SK-N-SH treated with all-trans-retinoic acid at 6 μM for 48 hours (cell line): ENCODE measurements around the gene TMTC2.

Source experiments
- ATAC-seq: fragments of 200-7000 bp; cut with Tn5 transposase; 3 replicates; pipeline ENCODE4 v1.9.1; 2020; ENCODE audit warnings: mild to moderate bottlenecking, moderate library complexity
- ARNTL ChIP-seq: fragments of 450-650 bp; formaldehyde crosslinking; IDR thresholded peaks from 2 replicates; pipeline ENCODE4 v1.5.0; 2020; ENCODE audit warnings: low read depth, mild to moderate bottlenecking, moderate library complexity, borderline replicate concordance
- BACH2 ChIP-seq: fragments of 250-450 bp; sonication (Bioruptor Pico); IDR thresholded peaks from 2 replicates; pipeline ENCODE4 v1.9.0; 2021; ENCODE audit warnings: mild to moderate bottlenecking, borderline replicate concordance
- CSDC2 ChIP-seq: fragments of 250-450 bp; sonication (Bioruptor Pico); IDR thresholded peaks from 2 replicates; pipeline ENCODE4 v1.5.0; 2020; ENCODE audit warnings: mild to moderate bottlenecking, moderate library complexity
- ESRRG ChIP-seq: fragments of 250-450 bp; sonication (Bioruptor Pico); IDR thresholded peaks from 2 replicates; pipeline ENCODE4 v1.6.1; 2021; ENCODE audit warnings: mild to moderate bottlenecking
- GLIS3 ChIP-seq: fragments of 250-450 bp; sonication (Bioruptor Pico); IDR thresholded peaks from 2 replicates; pipeline ENCODE4 v1.5.0; 2020; ENCODE audit warnings: mild to moderate bottlenecking, moderate library complexity
- ISL1 ChIP-seq: fragments of 250-450 bp; sonication (Bioruptor Pico); IDR thresholded peaks from 2 replicates; pipeline ENCODE4 v2.1.2; 2022; ENCODE audit warnings: mild to moderate bottlenecking, moderate library complexity
- OSR1 ChIP-seq: fragments of 250-450 bp; sonication (Bioruptor Pico); IDR thresholded peaks from 2 replicates; pipeline ENCODE4 v1.8.0; 2022; ENCODE audit warnings: moderate library complexity, mild to moderate bottlenecking, inconsistent platforms
- PPARA ChIP-seq: fragments of 250-450 bp; sonication (Bioruptor Pico); IDR thresholded peaks from 2 replicates; pipeline ENCODE4 v1.5.0; 2020; ENCODE audit warnings: mild to moderate bottlenecking, borderline replicate concordance
- TCF4 ChIP-seq: fragments of 250-450 bp; sonication (Bioruptor Pico); IDR thresholded peaks from 2 replicates; pipeline ENCODE4 v1.8.0; 2021; ENCODE audit warnings: mild to moderate bottlenecking, moderate library complexity, borderline replicate concordance
- ZC3H10 ChIP-seq: fragments of 250-450 bp; sonication (Bioruptor Pico); IDR thresholded peaks from 2 replicates; pipeline ENCODE4 v1.5.1; 2021; ENCODE audit warnings: mild to moderate bottlenecking, moderate library complexity
- ZFP30 ChIP-seq: fragments of 450-650 bp; formaldehyde crosslinking; IDR thresholded peaks from 2 replicates; pipeline ENCODE4 v1.5.0; 2022; ENCODE audit warnings: mild to moderate bottlenecking, moderate library complexity
- ZNF565 ChIP-seq: fragments of 450-650 bp; formaldehyde crosslinking; conservative IDR thresholded peaks from 2 replicates; pipeline ENCODE4 v1.5.0; 2020; ENCODE audit warnings: low read depth, mild to moderate bottlenecking, moderate library complexity
- ZNF70 ChIP-seq: fragments of 450-650 bp; formaldehyde crosslinking; IDR thresholded peaks from 2 replicates; pipeline ENCODE4 v1.5.0; 2020; ENCODE audit warnings: mild to moderate bottlenecking, moderate library complexity
- ZNF8 ChIP-seq: fragments of 450-650 bp; formaldehyde crosslinking; IDR thresholded peaks from 2 replicates; pipeline ENCODE4 v1.5.0; 2020; ENCODE audit warnings: mild to moderate bottlenecking, moderate library complexity
- TF ChIP-seq, protein P1 (sequence below): fragments of 250-450 bp; sonication (Bioruptor Pico); IDR thresholded peaks from 2 replicates; pipeline ENCODE4 v1.8.0; 2021; ENCODE audit warnings: low read depth, mild to moderate bottlenecking, moderate library complexity, borderline replicate concordance
- TF ChIP-seq, protein P2 (sequence below): fragments of 250-450 bp; sonication (Bioruptor Pico); IDR thresholded peaks from 2 replicates; pipeline ENCODE4 v1.8.0; 2020; ENCODE audit warnings: mild to moderate bottlenecking, moderate library complexity, borderline replicate concordance
- TF ChIP-seq, protein P3 (sequence below): fragments of 250-450 bp; sonication (Bioruptor Pico); IDR thresholded peaks from 2 replicates; pipeline ENCODE4 v1.5.1; 2021; ENCODE audit warnings: mild to moderate bottlenecking, moderate library complexity
- TF ChIP-seq, protein P4 (sequence below): fragments of 250-450 bp; sonication (Bioruptor Pico); IDR thresholded peaks from 2 replicates; pipeline ENCODE4 v1.5.1; 2020; ENCODE audit warnings: low read depth, mild to moderate bottlenecking, moderate library complexity
- TF ChIP-seq, protein P5 (sequence below): fragments of 250-450 bp; sonication (Bioruptor Pico); IDR thresholded peaks from 2 replicates; pipeline ENCODE4 v1.5.0; 2020; ENCODE audit warnings: mild to moderate bottlenecking, moderate library complexity

TMTC2 gene

DNA sequence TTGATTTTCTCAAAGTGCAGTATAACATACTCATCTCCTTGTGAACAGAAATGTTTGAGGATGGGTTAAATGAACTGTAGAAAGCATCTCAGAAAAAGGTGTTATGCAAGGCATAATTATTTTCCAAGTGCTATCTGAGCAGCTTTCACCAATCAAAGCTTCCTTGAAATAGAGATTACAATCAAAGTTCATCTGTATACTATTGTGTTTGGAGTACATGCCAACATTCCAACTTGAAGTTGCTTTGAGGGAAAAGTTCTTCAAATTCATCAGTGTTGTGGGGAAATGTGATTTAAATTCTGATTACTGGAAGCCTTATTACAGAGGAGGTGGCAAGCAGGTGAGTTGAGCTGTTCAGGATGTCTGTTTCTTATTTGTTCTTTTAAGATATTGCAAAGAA lies 68.2 kb downstream of the TMTC2 start:
- ATAC-seq, result no peak
- TF ChIP-seq GLIS3 (CRISPR knock-in tag) (no peak), ZNF70 (CRISPR knock-in tag) (no peak), ZC3H10 (CRISPR knock-in tag) (no peak), ZFP30 (no peak), ARNTL (CRISPR knock-in tag) (no peak), ZNF565 (CRISPR knock-in tag) (no peak), CSDC2 (CRISPR knock-in tag) (no peak), TCF4 (CRISPR knock-in tag) (no peak)
- TF ChIP-seq, protein P1, sequence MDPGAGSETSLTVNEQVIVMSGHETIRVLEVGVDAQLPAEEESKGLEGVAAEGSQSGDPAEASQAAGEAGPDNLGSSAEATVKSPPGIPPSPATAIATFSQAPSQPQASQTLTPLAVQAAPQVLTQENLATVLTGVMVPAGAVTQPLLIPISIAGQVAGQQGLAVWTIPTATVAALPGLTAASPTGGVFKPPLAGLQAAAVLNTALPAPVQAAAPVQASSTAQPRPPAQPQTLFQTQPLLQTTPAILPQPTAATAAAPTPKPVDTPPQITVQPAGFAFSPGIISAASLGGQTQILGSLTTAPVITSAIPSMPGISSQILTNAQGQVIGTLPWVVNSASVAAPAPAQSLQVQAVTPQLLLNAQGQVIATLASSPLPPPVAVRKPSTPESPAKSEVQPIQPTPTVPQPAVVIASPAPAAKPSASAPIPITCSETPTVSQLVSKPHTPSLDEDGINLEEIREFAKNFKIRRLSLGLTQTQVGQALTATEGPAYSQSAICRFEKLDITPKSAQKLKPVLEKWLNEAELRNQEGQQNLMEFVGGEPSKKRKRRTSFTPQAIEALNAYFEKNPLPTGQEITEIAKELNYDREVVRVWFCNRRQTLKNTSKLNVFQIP, result no peak
- TF ChIP-seq, protein P2, sequence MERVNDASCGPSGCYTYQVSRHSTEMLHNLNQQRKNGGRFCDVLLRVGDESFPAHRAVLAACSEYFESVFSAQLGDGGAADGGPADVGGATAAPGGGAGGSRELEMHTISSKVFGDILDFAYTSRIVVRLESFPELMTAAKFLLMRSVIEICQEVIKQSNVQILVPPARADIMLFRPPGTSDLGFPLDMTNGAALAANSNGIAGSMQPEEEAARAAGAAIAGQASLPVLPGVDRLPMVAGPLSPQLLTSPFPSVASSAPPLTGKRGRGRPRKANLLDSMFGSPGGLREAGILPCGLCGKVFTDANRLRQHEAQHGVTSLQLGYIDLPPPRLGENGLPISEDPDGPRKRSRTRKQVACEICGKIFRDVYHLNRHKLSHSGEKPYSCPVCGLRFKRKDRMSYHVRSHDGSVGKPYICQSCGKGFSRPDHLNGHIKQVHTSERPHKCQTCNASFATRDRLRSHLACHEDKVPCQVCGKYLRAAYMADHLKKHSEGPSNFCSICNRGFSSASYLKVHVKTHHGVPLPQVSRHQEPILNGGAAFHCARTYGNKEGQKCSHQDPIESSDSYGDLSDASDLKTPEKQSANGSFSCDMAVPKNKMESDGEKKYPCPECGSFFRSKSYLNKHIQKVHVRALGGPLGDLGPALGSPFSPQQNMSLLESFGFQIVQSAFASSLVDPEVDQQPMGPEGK (CRISPR knock-in tag), result no peak
- TF ChIP-seq, all 23 proteins: peak for 0

DNA sequence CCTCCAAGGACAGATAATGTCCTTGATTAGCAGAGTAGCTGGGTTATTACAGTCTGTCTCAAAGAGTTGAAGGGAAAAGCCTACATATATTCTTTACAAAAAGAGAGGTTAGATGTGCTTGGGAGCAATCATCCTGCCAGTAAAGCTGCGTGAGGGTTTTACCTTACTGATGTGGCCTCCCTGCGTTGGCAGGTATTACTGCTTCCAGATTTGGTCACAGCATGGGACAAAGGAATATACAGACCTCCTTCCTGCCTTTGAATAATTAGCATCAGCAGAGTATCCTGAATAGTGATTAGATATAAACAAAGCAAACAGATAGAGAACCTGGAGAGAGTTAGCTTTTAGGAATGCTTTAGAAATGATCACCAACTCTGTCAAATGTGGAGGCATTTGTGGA lies 69.6 kb downstream of the TMTC2 start:
- TF ChIP-seq, protein P3, sequence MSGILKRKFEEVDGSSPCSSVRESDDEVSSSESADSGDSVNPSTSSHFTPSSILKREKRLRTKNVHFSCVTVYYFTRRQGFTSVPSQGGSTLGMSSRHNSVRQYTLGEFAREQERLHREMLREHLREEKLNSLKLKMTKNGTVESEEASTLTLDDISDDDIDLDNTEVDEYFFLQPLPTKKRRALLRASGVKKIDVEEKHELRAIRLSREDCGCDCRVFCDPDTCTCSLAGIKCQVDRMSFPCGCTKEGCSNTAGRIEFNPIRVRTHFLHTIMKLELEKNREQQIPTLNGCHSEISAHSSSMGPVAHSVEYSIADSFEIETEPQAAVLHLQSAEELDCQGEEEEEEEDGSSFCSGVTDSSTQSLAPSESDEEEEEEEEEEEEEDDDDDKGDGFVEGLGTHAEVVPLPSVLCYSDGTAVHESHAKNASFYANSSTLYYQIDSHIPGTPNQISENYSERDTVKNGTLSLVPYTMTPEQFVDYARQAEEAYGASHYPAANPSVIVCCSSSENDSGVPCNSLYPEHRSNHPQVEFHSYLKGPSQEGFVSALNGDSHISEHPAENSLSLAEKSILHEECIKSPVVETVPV (CRISPR knock-in tag), result no peak
- TF ChIP-seq ZNF8 (CRISPR knock-in tag), result no peak
- TF ChIP-seq ESRRG, result no peak
- TF ChIP-seq, protein P1, result no peak
- TF ChIP-seq, protein P4, sequence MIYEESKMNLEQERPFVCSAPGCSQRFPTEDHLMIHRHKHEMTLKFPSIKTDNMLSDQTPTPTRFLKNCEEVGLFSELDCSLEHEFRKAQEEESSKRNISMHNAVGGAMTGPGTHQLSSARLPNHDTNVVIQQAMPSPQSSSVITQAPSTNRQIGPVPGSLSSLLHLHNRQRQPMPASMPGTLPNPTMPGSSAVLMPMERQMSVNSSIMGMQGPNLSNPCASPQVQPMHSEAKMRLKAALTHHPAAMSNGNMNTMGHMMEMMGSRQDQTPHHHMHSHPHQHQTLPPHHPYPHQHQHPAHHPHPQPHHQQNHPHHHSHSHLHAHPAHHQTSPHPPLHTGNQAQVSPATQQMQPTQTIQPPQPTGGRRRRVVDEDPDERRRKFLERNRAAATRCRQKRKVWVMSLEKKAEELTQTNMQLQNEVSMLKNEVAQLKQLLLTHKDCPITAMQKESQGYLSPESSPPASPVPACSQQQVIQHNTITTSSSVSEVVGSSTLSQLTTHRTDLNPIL, result no peak
- no peak for TF ChIP-seq BACH2
- no peak for TF ChIP-seq ZC3H10 (CRISPR knock-in tag)
- no peak for TF ChIP-seq OSR1 (CRISPR knock-in tag)
- TF ChIP-seq GLIS3 (CRISPR knock-in tag), result no peak
- TF ChIP-seq CSDC2 (CRISPR knock-in tag), result no peak
- TF ChIP-seq ISL1 (CRISPR knock-in tag), result no peak
- TF ChIP-seq, protein P2 (CRISPR knock-in tag), result no peak
- no peak for TF ChIP-seq PPARA
- no peak for TF ChIP-seq ZNF70 (CRISPR knock-in tag)
- TF ChIP-seq, protein P5, sequence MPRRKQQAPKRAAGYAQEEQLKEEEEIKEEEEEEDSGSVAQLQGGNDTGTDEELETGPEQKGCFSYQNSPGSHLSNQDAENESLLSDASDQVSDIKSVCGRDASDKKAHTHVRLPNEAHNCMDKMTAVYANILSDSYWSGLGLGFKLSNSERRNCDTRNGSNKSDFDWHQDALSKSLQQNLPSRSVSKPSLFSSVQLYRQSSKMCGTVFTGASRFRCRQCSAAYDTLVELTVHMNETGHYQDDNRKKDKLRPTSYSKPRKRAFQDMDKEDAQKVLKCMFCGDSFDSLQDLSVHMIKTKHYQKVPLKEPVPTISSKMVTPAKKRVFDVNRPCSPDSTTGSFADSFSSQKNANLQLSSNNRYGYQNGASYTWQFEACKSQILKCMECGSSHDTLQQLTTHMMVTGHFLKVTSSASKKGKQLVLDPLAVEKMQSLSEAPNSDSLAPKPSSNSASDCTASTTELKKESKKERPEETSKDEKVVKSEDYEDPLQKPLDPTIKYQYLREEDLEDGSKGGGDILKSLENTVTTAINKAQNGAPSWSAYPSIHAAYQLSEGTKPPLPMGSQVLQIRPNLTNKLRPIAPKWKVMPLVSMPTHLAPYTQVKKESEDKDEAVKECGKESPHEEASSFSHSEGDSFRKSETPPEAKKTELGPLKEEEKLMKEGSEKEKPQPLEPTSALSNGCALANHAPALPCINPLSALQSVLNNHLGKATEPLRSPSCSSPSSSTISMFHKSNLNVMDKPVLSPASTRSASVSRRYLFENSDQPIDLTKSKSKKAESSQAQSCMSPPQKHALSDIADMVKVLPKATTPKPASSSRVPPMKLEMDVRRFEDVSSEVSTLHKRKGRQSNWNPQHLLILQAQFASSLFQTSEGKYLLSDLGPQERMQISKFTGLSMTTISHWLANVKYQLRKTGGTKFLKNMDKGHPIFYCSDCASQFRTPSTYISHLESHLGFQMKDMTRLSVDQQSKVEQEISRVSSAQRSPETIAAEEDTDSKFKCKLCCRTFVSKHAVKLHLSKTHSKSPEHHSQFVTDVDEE (CRISPR knock-in tag), result no peak
- TF ChIP-seq, all 23 proteins: peak for 0
- ATAC-seq, result no peak
